ENCODE data around the gene MERTK.

GRCh38 chr2:111930409-111930808, 32.0 kb downstream of the MERTK start:
- no peak for TF ChIP-seq POLR2A (IDR thresholded peaks at IDR 0.05)
- TF ChIP-seq, protein P1, sequence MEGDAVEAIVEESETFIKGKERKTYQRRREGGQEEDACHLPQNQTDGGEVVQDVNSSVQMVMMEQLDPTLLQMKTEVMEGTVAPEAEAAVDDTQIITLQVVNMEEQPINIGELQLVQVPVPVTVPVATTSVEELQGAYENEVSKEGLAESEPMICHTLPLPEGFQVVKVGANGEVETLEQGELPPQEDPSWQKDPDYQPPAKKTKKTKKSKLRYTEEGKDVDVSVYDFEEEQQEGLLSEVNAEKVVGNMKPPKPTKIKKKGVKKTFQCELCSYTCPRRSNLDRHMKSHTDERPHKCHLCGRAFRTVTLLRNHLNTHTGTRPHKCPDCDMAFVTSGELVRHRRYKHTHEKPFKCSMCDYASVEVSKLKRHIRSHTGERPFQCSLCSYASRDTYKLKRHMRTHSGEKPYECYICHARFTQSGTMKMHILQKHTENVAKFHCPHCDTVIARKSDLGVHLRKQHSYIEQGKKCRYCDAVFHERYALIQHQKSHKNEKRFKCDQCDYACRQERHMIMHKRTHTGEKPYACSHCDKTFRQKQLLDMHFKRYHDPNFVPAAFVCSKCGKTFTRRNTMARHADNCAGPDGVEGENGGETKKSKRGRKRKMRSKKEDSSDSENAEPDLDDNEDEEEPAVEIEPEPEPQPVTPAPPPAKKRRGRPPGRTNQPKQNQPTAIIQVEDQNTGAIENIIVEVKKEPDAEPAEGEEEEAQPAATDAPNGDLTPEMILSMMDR (IDR thresholded peaks at IDR 0.05) = no peak

Data from ovary (tissue), 3 donors.